CD4-positive, alpha-beta memory T cell (primary cell): ENCODE measurements around the gene ZDHHC14. TPM values are rescaled to one million over a fixed set of nuclear protein-coding genes. Genes with fewer than 3 reads are reported as not detected.

ENCODE experiments used
- CTCF ChIA-PET: fragments of 350-600 bp; sonication (Branson Sonifier 250); formaldehyde crosslinking; loops from one replicate; lab custom pipeline; 2021; ENCODE audit warnings: inconsistent platforms; ENCODE audit not compliant: partially characterized antibody; lab: Charles Lee
- POLR2A ChIA-PET: fragments of 350-600 bp; sonication (Branson Sonifier 250); formaldehyde crosslinking; loops from one replicate; lab custom pipeline; 2021; ENCODE audit not compliant: partially characterized antibody; lab: Charles Lee
- DNase-seq, 5 donors: peaks; one replicate each; pipeline versions ENCODE4 v3.0.0 to v3.0.0-alpha.2; 2020 to 2022; ENCODE audit warnings: mixed read lengths in 1 of 5
- H3K27ac ChIP-seq: one replicate; pipeline ENCODE4 v1.7.0; 2013; ENCODE audit warnings: low read depth, low read length
- H3K27me3 ChIP-seq: 2 replicates; pipeline ENCODE4 v1.7.0; 2013; ENCODE audit warnings: mild to moderate bottlenecking, low read length, moderate library complexity; ENCODE audit not compliant: insufficient read depth
- H3K36me3 ChIP-seq: 2 replicates; pipeline ENCODE4 v1.7.0; 2013; ENCODE audit warnings: mild to moderate bottlenecking, low read length, moderate library complexity; ENCODE audit not compliant: insufficient read depth
- H3K4me1 ChIP-seq: 2 replicates; pipeline ENCODE4 v1.7.0; 2013; ENCODE audit warnings: mild to moderate bottlenecking, low read length, moderate library complexity; ENCODE audit not compliant: insufficient read depth
- H3K4me3 ChIP-seq, 2 donors: one replicate each; pipeline ENCODE4 v1.7.0; 2013; ENCODE audit warnings: low read length in 2 of 2, mild to moderate bottlenecking in 1 of 2
- H3K9me3 ChIP-seq, 2 donors: one replicate each; pipeline ENCODE4 v1.7.0; 2013; ENCODE audit warnings: low read length in 2 of 2, control low read depth in 1 of 2; ENCODE audit not compliant: control insufficient read depth in 1 of 2
- H3K27ac Mint-ChIP-seq, 7 donors: one replicate each; pipeline ENCODE4 v1.8.0; 2020 to 2021; ENCODE audit warnings: mixed read lengths in 7 of 7, mild to moderate bottlenecking in 6 of 7, inconsistent platforms in 3 of 7, moderate library complexity in 3 of 7
- H3K27me3 Mint-ChIP-seq, 2 donors: one replicate each; pipeline ENCODE4 v1.8.0; 2020 to 2021; ENCODE audit warnings: mixed read lengths in 2 of 2
- H3K36me3 Mint-ChIP-seq, 2 donors: one replicate each; pipeline ENCODE4 v1.8.0; 2020 to 2021; ENCODE audit warnings: mixed read lengths in 2 of 2, inconsistent platforms in 1 of 2, mild to moderate bottlenecking in 1 of 2
- H3K4me1 Mint-ChIP-seq, 4 donors: one replicate each; pipeline ENCODE4 v1.8.0; 2020 to 2021; ENCODE audit warnings: mixed read lengths in 4 of 4, mild to moderate bottlenecking in 1 of 4
- H3K4me3 Mint-ChIP-seq, 8 donors: one replicate each; pipeline ENCODE4 v1.8.0; 2020 to 2021; ENCODE audit warnings: mixed read lengths in 8 of 8, mild to moderate bottlenecking in 7 of 8, moderate library complexity in 6 of 8, inconsistent platforms in 3 of 8
- H3K9me3 Mint-ChIP-seq, 8 donors: one replicate each; pipeline ENCODE4 v1.8.0; 2020 to 2021; ENCODE audit warnings: mixed read lengths in 8 of 8, mild to moderate bottlenecking in 5 of 8, inconsistent platforms in 3 of 8, moderate library complexity in 1 of 8
- intact Hi-C: fragments of 100-400 bp; cut with micrococcal nuclease; formaldehyde crosslinking; loops from one replicate; pipeline ENCODE4 v1.15.1; 2023
- polyA plus RNA-seq, 2 donors: library from polyadenylated mRNA; unstranded; fragments of 300-500 nt; fragmentation: Illumina TruSeq; gene quantifications; one replicate each; pipeline ENCODE4 v1.2.3, GENCODE V29; 2021
- total RNA-seq, 2 experiments: library from RNA; stranded (reverse); gene quantifications; one replicate each; pipeline ENCODE4 v1.2.3, GENCODE V29; 2021

Gene ZDHHC14
- total and polyA plus RNA-seq, 4 experiments from 2014 or later: 1.5 to 1.9 (median 1.7) TPM

- Mint-ChIP-seq H3K36me3 (no peaks in the 10 kb centered on the region), H3K27me3 (no peaks in the 10 kb centered on the region), H3K4me3 (no peak overlapping the region), H3K9me3 (no peaks in the 10 kb centered on the region), H3K27ac (no peak overlapping the region), H3K4me1 (no peaks in the 10 kb centered on the region)
- Histone ChIP-seq H3K4me3 (no peak overlapping the region), H3K4me1 (no peaks in the 10 kb centered on the region), H3K9me3 (no peaks in the 10 kb centered on the region), H3K27me3 (no peaks in the 10 kb centered on the region), H3K27ac (no peak overlapping the region), H3K36me3 (no peaks in the 10 kb centered on the region)
- ChIA-PET POLR2A (no interaction called here), CTCF (no interaction called here)
- intact Hi-C loops: no loop called here
- no peak for DNase-seq
Observed at GRCh38 chr6:157681041-157681650, 300.2 kb downstream of the ZDHHC14 start.

GRCh38 chr6:157682856-157683481 lies 302.0 kb downstream of the ZDHHC14 start:
- no peaks in the 10 kb centered on the region for H3K9me3 ChIP-seq
- H3K27me3 ChIP-seq: no peaks in the 10 kb centered on the region
- ChIA-PET CTCF (interaction anchor here (0.9 to 1.2 kb wide), 3 partner anchors 14 to 368 kb away, joined by 3 to 9 read pairs (median 3); no protein-coding TSS in a partner anchor), POLR2A (no interaction called here)
- no peaks in the 10 kb centered on the region for H3K4me1 ChIP-seq
- Mint-ChIP-seq H3K27ac (no peak overlapping the region), H3K9me3 (no peaks in the 10 kb centered on the region), H3K36me3 (no peaks in the 10 kb centered on the region), H3K4me3 (no peak overlapping the region), H3K27me3 (peaks cover 0 to 1% of the 10 kb centered on the region in 2 donors), H3K4me1 (no peaks in the 10 kb centered on the region)
- no peak for DNase-seq
- no peaks in the 10 kb centered on the region for H3K36me3 ChIP-seq
- no peak overlapping the region for H3K27ac ChIP-seq
- intact Hi-C loops: no loop called here
- H3K4me3 ChIP-seq: no peak overlapping the region

- ChIA-PET CTCF (interaction anchor here (1.1 to 1.2 kb wide), 2 partner anchors 15 to 369 kb away, joined by 3 to 9 read pairs; no protein-coding TSS in a partner anchor), POLR2A (no interaction called here)
- Histone ChIP-seq H3K27me3 (no peaks in the 10 kb centered on the region), H3K4me1 (no peaks in the 10 kb centered on the region), H3K36me3 (no peaks in the 10 kb centered on the region), H3K27ac (no peak overlapping the region), H3K4me3 (no peak overlapping the region), H3K9me3 (no peaks in the 10 kb centered on the region)
- intact Hi-C loops: no loop called here
- H3K27ac Mint-ChIP-seq: no peak overlapping the region
- no peaks in the 10 kb centered on the region for H3K9me3 Mint-ChIP-seq
- H3K27me3 Mint-ChIP-seq: peaks cover 0 to 2% of the 10 kb centered on the region in 2 donors
- DNase-seq: no peak
- no peaks in the 10 kb centered on the region for H3K4me1 Mint-ChIP-seq
- H3K36me3 Mint-ChIP-seq: no peaks in the 10 kb centered on the region
- no peak overlapping the region for H3K4me3 Mint-ChIP-seq
Observed at GRCh38 chr6:157683707-157684106, 302.7 kb downstream of the ZDHHC14 start.

GRCh38 chr6:157684620-157685299 lies 303.8 kb downstream of the ZDHHC14 start:
- H3K27me3 ChIP-seq: no peaks in the 10 kb centered on the region
- H3K27ac ChIP-seq: no peak overlapping the region
- ChIA-PET POLR2A (no interaction called here), CTCF (no interaction called here)
- DNase-seq: no peak
- no peaks in the 10 kb centered on the region for H3K4me1 ChIP-seq
- Mint-ChIP-seq H3K27ac (no peak overlapping the region), H3K27me3 (peaks cover 0 to 2% of the 10 kb centered on the region in 2 donors), H3K36me3 (no peaks in the 10 kb centered on the region), H3K4me1 (no peaks in the 10 kb centered on the region), H3K4me3 (no peak overlapping the region), H3K9me3 (no peaks in the 10 kb centered on the region)
- H3K36me3 ChIP-seq: no peaks in the 10 kb centered on the region
- no peak overlapping the region for H3K4me3 ChIP-seq
- H3K9me3 ChIP-seq: no peaks in the 10 kb centered on the region
- intact Hi-C loops: no loop called here

GRCh38 chr6:157685596-157686280 lies 304.7 kb downstream of the ZDHHC14 start:
- no peaks in the 10 kb centered on the region for H3K27me3 ChIP-seq
- H3K4me3 ChIP-seq: no peak overlapping the region
- Mint-ChIP-seq H3K27ac (no peak overlapping the region), H3K36me3 (no peaks in the 10 kb centered on the region), H3K4me1 (no peaks in the 10 kb centered on the region), H3K4me3 (no peak overlapping the region), H3K27me3 (peaks cover 1 to 2% of the 10 kb centered on the region in 2 donors), H3K9me3 (no peaks in the 10 kb centered on the region)
- no peak for DNase-seq
- H3K27ac ChIP-seq: no peak overlapping the region
- intact Hi-C loops: no loop called here
- no peaks in the 10 kb centered on the region for H3K36me3 ChIP-seq
- H3K9me3 ChIP-seq: no peaks in the 10 kb centered on the region
- no peaks in the 10 kb centered on the region for H3K4me1 ChIP-seq
- CTCF ChIA-PET: interaction anchor here (1.2 to 1.5 kb wide), 2 partner anchors 10 to 19 kb away, joined by 3 to 6 read pairs; no protein-coding TSS in a partner anchor
- POLR2A ChIA-PET: no interaction called here

GRCh38 chr6:157688275-157688959 lies 307.4 kb downstream of the ZDHHC14 start:
- no peaks in the 10 kb centered on the region for H3K9me3 Mint-ChIP-seq
- ChIA-PET POLR2A (no interaction called here), CTCF (interaction anchor here (1.5 kb wide), 1 partner anchor 10 kb away, joined by 4 read pairs; no protein-coding TSS in a partner anchor)
- no peak overlapping the region for H3K27ac Mint-ChIP-seq
- intact Hi-C loops: no loop called here
- DNase-seq: no peak
- H3K27ac ChIP-seq: no peak overlapping the region
- no peak overlapping the region for H3K4me3 Mint-ChIP-seq
- H3K4me1 ChIP-seq: no peaks in the 10 kb centered on the region
- no peaks in the 10 kb centered on the region for H3K36me3 ChIP-seq
- no peaks in the 10 kb centered on the region for H3K9me3 ChIP-seq
- no peaks in the 10 kb centered on the region for H3K27me3 ChIP-seq
- no peaks in the 10 kb centered on the region for H3K4me1 Mint-ChIP-seq
- H3K36me3 Mint-ChIP-seq: no peaks in the 10 kb centered on the region
- H3K27me3 Mint-ChIP-seq: peaks cover 5% of the 10 kb centered on the region in 2 donors
- no peak overlapping the region for H3K4me3 ChIP-seq
